Measurements from ENCODE around the gene SLC6A11.

GRCh38 chr3:10981961-10982360 lies 165.9 kb downstream of the SLC6A11 start:
- TF ChIP-seq POLR2A (IDR thresholded peaks at IDR 0.05) (no peak), EP300 (IDR thresholded peaks at IDR 0.05) (no peak)
- TF ChIP-seq, protein P1, sequence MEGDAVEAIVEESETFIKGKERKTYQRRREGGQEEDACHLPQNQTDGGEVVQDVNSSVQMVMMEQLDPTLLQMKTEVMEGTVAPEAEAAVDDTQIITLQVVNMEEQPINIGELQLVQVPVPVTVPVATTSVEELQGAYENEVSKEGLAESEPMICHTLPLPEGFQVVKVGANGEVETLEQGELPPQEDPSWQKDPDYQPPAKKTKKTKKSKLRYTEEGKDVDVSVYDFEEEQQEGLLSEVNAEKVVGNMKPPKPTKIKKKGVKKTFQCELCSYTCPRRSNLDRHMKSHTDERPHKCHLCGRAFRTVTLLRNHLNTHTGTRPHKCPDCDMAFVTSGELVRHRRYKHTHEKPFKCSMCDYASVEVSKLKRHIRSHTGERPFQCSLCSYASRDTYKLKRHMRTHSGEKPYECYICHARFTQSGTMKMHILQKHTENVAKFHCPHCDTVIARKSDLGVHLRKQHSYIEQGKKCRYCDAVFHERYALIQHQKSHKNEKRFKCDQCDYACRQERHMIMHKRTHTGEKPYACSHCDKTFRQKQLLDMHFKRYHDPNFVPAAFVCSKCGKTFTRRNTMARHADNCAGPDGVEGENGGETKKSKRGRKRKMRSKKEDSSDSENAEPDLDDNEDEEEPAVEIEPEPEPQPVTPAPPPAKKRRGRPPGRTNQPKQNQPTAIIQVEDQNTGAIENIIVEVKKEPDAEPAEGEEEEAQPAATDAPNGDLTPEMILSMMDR (IDR thresholded peaks at IDR 0.05) = no peak

All from tibial nerve (tissue), 4 donors.